NCI-H1105 treated with DMSO at 0.1 percent for 48 hours (cell line): ENCODE results near the gene BHLHE23.

Experiments
- DNase-seq: peaks from one replicate; lab custom pipeline; 2025; lab: John Stamatoyannopoulos, UW

The BHLHE23 gene

GRCh38 chr20:63009045-63009961, 2.5 kb upstream of the BHLHE23 start:
- DNase-seq: peak; percentile 47

GRCh38 chr20:63008541-63009044, 1.8 kb upstream of the BHLHE23 start:
- DNase-seq: no peak

GRCh38 chr20:63007646-63008488, 1.1 kb upstream of the BHLHE23 start:
- no peak for DNase-seq

- DNase-seq: no peak
Observed at GRCh38 chr20:63007360-63007645, 539 bp upstream of the BHLHE23 start.

- DNase-seq: peak; percentile 43
Observed at GRCh38 chr20:63005862-63006539, 763 bp downstream of the BHLHE23 start.

GRCh38 chr20:63005365-63005861, 1.4 kb downstream of the BHLHE23 start:
- no peak for DNase-seq

- no peak for DNase-seq
Observed at GRCh38 chr20:63004607-63005364, 2.0 kb downstream of the BHLHE23 start.

GRCh38 chr20:63003546-63003945, 3.2 kb downstream of the BHLHE23 start:
- no peak for DNase-seq

GRCh38 chr20:63002511-63002910, 4.3 kb downstream of the BHLHE23 start:
- DNase-seq: no peak

GRCh38 chr20:63000958-63001357, 5.8 kb downstream of the BHLHE23 start:
- DNase-seq: no peak

- DNase-seq: no peak
Observed at GRCh38 chr20:63000036-63000435, 6.7 kb downstream of the BHLHE23 start.

GRCh38 chr20:62999580-62999979, 7.2 kb downstream of the BHLHE23 start:
- DNase-seq: no peak

GRCh38 chr20:62998449-62998848, 8.3 kb downstream of the BHLHE23 start:
- no peak for DNase-seq

- DNase-seq: no peak
Observed at GRCh38 chr20:62997417-62998035, 9.2 kb downstream of the BHLHE23 start.

- no peak for DNase-seq
Observed at GRCh38 chr20:62996596-62996982, 10.2 kb downstream of the BHLHE23 start.

- no peak for DNase-seq
Observed at GRCh38 chr20:62995898-62996595, 10.7 kb downstream of the BHLHE23 start.

- DNase-seq: no peak
Observed at GRCh38 chr20:62995481-62995880, 11.3 kb downstream of the BHLHE23 start.

- no peak for DNase-seq
Observed at GRCh38 chr20:62994869-62995281, 11.9 kb downstream of the BHLHE23 start.

GRCh38 chr20:62993856-62994494, 12.8 kb downstream of the BHLHE23 start:
- DNase-seq: no peak

- DNase-seq: no peak
Observed at GRCh38 chr20:62991863-62992262, 14.9 kb downstream of the BHLHE23 start.
